HEK293 (cell line): ENCODE results near the gene ING1.

ENCODE experiments used
- CTCF ChIA-PET: fragments of 350-600 bp; formaldehyde crosslinking; extraction: SDS; loops from one replicate; lab custom pipeline; 2021; ENCODE audit warnings: antibody characterized with exemption; lab: Yijun Ruan, JAX
- POLR2A ChIA-PET: fragments of 300-600 bp; formaldehyde crosslinking; extraction: SDS; loops from one replicate; lab custom pipeline; 2020; ENCODE audit warnings: antibody characterized with exemption, inconsistent platforms; lab: Yijun Ruan, JAX
- H3K27ac ChIP-seq: fragments of 200-500 bp; sonication (Bioruptor generic); 2 replicates; pipeline ENCODE4 v1.5.1; 2014; ENCODE audit warnings: low read depth, low read length, control low read depth, inconsistent platforms; ENCODE audit errors: extremely low read depth
- H3K36me3 ChIP-seq, 2 experiments: fragments of 200-500 bp in 1 of 2; sonication (Bioruptor generic) in 1 of 2; 1 replicate in 1 of 2; 2 replicates in 1 of 2; pipeline ENCODE4 v1.5.1; 2014 to 2017; ENCODE audit warnings: inconsistent platforms in 2 of 2, low read length in 2 of 2; ENCODE audit not compliant: control insufficient read depth in 2 of 2, insufficient read depth in 1 of 2
- H3K4me1 ChIP-seq: fragments of 200-500 bp; sonication (Bioruptor generic); 2 replicates; pipeline ENCODE4 v1.5.1; 2014; ENCODE audit warnings: mild to moderate bottlenecking, low read length, inconsistent platforms; ENCODE audit not compliant: control insufficient read depth, insufficient read depth
- H3K4me3 ChIP-seq: 2 replicates; pipeline ENCODE4 v1.5.1; 2011; ENCODE audit warnings: low read depth, mild to moderate bottlenecking, control low read depth, low read length, moderate library complexity
- H3K9me3 ChIP-seq: fragments of 200-500 bp; sonication (Bioruptor generic); 2 replicates; pipeline ENCODE4 v1.5.1; 2014; ENCODE audit warnings: low read depth, low read length, inconsistent platforms; ENCODE audit not compliant: control insufficient read depth, insufficient read depth
- CTCF ChIP-seq: fragments of 450-650 bp; formaldehyde crosslinking; IDR thresholded peaks from 2 replicates; pipeline ENCODE4 v1.5.1; 2016; ENCODE audit warnings: missing biosample characterization, missing genetic modification characterization
- EGR2 ChIP-seq: fragments of 450-650 bp; formaldehyde crosslinking; IDR thresholded peaks from 2 replicates; pipeline ENCODE4 v1.5.1; 2016; ENCODE audit warnings: low read depth, missing biosample characterization, missing genetic modification characterization
- SP3 ChIP-seq: fragments of 450-650 bp; formaldehyde crosslinking; IDR thresholded peaks from 2 replicates; pipeline ENCODE4 v1.5.1; 2016; ENCODE audit warnings: missing biosample characterization, missing genetic modification characterization
- YY2 ChIP-seq: fragments of 450-650 bp; formaldehyde crosslinking; IDR thresholded peaks from 2 replicates; pipeline ENCODE4 v1.5.1; 2016; ENCODE audit warnings: missing biosample characterization, missing genetic modification characterization
- ZBTB48 ChIP-seq: fragments of 450-650 bp; formaldehyde crosslinking; IDR thresholded peaks from 2 replicates; pipeline ENCODE4 v1.5.1; 2016; ENCODE audit warnings: missing biosample characterization, missing genetic modification characterization
- ZBTB6 ChIP-seq: fragments of 450-650 bp; formaldehyde crosslinking; IDR thresholded peaks from 2 replicates; pipeline ENCODE4 v1.5.1; 2017; ENCODE audit warnings: missing biosample characterization, missing genetic modification characterization
- ZFP41 ChIP-seq: fragments of 450-650 bp; formaldehyde crosslinking; IDR thresholded peaks from 2 replicates; pipeline ENCODE4 v1.5.1; 2016; ENCODE audit warnings: missing biosample characterization, missing genetic modification characterization, borderline replicate concordance
- ZNF19 ChIP-seq: fragments of 450-650 bp; formaldehyde crosslinking; IDR thresholded peaks from 2 replicates; pipeline ENCODE4; 2016; ENCODE audit warnings: missing biosample characterization, missing genetic modification characterization, low read depth
- ZNF221 ChIP-seq: fragments of 450-650 bp; formaldehyde crosslinking; IDR thresholded peaks from 2 replicates; pipeline ENCODE4 v1.5.1; 2017; ENCODE audit warnings: missing biosample characterization, missing genetic modification characterization, borderline replicate concordance
- ZNF239 ChIP-seq: fragments of 450-650 bp; formaldehyde crosslinking; IDR thresholded peaks from 2 replicates; pipeline ENCODE4 v1.5.1; 2016; ENCODE audit warnings: missing biosample characterization, missing genetic modification characterization
- ZNF311 ChIP-seq: fragments of 450-650 bp; formaldehyde crosslinking; IDR thresholded peaks from 2 replicates; pipeline ENCODE4 v1.5.1; 2017; ENCODE audit warnings: missing biosample characterization, missing genetic modification characterization, borderline replicate concordance
- ZNF510 ChIP-seq: fragments of 450-650 bp; formaldehyde crosslinking; IDR thresholded peaks from 2 replicates; pipeline ENCODE4 v1.5.1; 2018; ENCODE audit warnings: mild to moderate bottlenecking, missing genetic modification characterization, missing biosample characterization; ENCODE audit not compliant: insufficient replicate concordance
- ZNF514 ChIP-seq: fragments of 450-650 bp; formaldehyde crosslinking; IDR thresholded peaks from 2 replicates; pipeline ENCODE4 v1.5.1; 2016; ENCODE audit warnings: missing biosample characterization, missing genetic modification characterization
- ZNF529 ChIP-seq: fragments of 450-650 bp; formaldehyde crosslinking; IDR thresholded peaks from 2 replicates; pipeline ENCODE4 v1.5.1; 2017; ENCODE audit warnings: missing genetic modification characterization, missing biosample characterization; ENCODE audit not compliant: insufficient replicate concordance
- ZNF558 ChIP-seq: fragments of 450-650 bp; formaldehyde crosslinking; IDR thresholded peaks from 2 replicates; pipeline ENCODE4 v1.5.1; 2016; ENCODE audit warnings: missing biosample characterization, missing genetic modification characterization
- ZNF560 ChIP-seq: fragments of 450-650 bp; formaldehyde crosslinking; IDR thresholded peaks from 2 replicates; pipeline ENCODE4 v1.5.1; 2017; ENCODE audit warnings: missing biosample characterization, missing genetic modification characterization, borderline replicate concordance
- ZNF645 ChIP-seq: fragments of 450-650 bp; formaldehyde crosslinking; IDR thresholded peaks from 2 replicates; pipeline ENCODE4; 2016; ENCODE audit warnings: missing biosample characterization, missing genetic modification characterization
- ZNF664 ChIP-seq: fragments of 450-650 bp; formaldehyde crosslinking; IDR thresholded peaks from 2 replicates; pipeline ENCODE4 v1.5.1; 2016; ENCODE audit warnings: missing biosample characterization, missing genetic modification characterization
- ZNF830 ChIP-seq: fragments of 450-650 bp; IDR thresholded peaks from 2 replicates; pipeline ENCODE4 v1.5.0; 2018; ENCODE audit warnings: missing biosample characterization, missing genetic modification characterization, low read depth, mild to moderate bottlenecking, moderate library complexity
- TF ChIP-seq, protein P1 (sequence below): fragments of 450-650 bp; formaldehyde crosslinking; IDR thresholded peaks from 2 replicates; pipeline ENCODE4 v1.5.1; 2017; ENCODE audit warnings: missing biosample characterization, mild to moderate bottlenecking, missing genetic modification characterization, moderate library complexity
- TF ChIP-seq, protein P2 (sequence below): fragments of 450-650 bp; formaldehyde crosslinking; IDR thresholded peaks from 2 replicates; pipeline ENCODE4 v1.5.0; 2017; ENCODE audit warnings: missing biosample characterization, missing genetic modification characterization, borderline replicate concordance
- TF ChIP-seq, protein P3 (sequence below): IDR thresholded peaks from 2 replicates; pipeline ENCODE4 v1.6.1; 2011; ENCODE audit warnings: mild to moderate bottlenecking, low read depth, low read length, borderline replicate concordance

The ING1 gene

DNA sequence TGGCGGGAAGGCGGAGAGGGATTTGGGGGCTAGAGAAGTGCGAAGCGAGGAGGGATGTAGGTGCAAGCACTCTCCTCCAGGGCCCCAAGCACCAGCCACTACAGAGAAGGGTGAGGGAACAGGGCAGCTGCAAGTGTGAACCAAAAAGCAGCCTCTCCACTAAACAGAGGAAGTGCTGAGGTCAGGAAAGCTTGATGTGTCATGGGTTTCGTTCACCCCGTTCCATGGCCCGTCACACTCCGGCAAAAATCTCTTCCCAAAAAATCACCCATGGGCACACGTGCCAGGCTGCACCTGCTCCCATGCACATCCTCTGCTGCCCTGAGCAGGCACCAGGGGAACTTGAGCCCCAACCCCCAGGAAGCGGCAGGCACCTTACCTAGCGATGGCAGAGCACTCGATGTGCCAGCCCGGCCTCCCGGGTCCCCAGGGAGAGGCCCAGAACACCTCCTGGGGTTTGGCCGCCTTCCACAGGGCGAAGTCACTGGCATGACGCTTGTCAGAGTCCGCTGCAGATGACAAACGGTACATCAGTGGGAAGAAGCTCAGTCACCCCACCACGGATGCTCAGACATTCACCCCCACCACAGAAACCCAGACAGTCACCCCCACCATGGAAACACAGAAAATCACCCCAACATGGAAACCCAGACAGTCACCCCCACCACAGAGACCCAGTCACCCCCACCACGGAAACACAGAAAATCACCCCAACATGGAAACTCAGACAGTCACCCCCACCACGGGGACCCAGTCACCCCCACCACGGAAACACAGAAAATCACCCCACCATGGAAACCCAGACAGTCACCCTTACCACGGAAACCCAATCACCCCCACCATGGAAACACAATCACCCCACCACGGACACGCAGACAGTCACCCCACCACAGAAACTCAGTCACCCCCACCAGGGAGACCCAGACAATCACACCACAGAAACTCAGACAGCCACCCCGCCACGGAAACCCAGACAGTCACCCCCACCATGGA lies 36.6 kb upstream of the ING1 start:
- no peak overlapping the region for H3K4me3 ChIP-seq
- CTCF ChIA-PET: interaction anchor here (0.6 kb wide), 1 partner anchor 407 kb away, joined by 3 read pairs; no protein-coding TSS in a partner anchor
- H3K27ac ChIP-seq: no peak overlapping the region
- H3K36me3 ChIP-seq: peaks cover 0 to 49% of the 10 kb centered on the region in 2 experiments; a peak in 2 of 3 replicates
- TF ChIP-seq ZNF239 (tag by site-specific recombination) (no peak), ZNF645 (no peak), ZNF529 (tag by site-specific recombination) (no peak)
- no peaks in the 10 kb centered on the region for H3K9me3 ChIP-seq
- POLR2A ChIA-PET: no interaction called here
- H3K4me1 ChIP-seq: no peaks in the 10 kb centered on the region

DNA sequence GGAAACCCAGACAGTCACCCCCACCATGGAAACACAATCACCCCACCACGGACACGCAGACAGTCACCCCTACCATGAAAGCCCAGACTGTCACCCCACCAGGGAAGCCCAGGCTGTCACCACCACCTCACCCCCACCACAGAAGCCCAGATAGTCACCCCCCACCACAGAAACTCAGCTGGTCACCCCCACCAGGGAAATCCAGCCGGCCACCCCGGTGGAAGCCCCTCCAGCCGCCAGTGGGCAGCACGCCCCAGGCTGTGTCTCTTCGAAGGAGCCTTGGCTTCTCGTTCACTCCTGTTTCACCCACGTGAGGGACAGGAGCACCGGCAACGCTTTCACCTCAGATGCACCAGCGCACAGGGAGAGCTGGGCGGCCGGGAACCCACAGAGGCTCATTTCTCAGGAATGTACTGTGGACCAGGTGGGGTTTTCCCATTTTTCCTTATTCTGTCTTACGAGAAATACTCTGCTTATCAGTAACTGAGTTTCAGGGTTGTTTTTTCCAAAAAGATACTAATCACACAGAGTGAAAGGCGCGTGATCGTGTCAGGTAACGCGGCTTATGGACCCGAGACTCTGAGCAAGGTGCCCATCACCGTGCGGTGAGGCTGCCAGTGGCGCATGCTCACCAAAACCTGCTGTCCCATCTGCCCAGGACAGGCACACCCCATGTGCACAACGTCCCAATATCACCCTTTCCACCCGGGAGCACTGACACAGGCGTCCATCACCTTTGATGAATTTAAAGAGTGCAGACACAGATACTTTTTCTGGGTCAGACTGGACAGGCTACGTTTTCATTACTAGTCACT lies 35.6 kb upstream of the ING1 start:
- peaks cover 0 to 60% of the 10 kb centered on the region in 2 experiments; a peak in 2 of 3 replicates for H3K36me3 ChIP-seq
- TF ChIP-seq ZFP41 (tag by site-specific recombination): no peak
- TF ChIP-seq, protein P1, sequence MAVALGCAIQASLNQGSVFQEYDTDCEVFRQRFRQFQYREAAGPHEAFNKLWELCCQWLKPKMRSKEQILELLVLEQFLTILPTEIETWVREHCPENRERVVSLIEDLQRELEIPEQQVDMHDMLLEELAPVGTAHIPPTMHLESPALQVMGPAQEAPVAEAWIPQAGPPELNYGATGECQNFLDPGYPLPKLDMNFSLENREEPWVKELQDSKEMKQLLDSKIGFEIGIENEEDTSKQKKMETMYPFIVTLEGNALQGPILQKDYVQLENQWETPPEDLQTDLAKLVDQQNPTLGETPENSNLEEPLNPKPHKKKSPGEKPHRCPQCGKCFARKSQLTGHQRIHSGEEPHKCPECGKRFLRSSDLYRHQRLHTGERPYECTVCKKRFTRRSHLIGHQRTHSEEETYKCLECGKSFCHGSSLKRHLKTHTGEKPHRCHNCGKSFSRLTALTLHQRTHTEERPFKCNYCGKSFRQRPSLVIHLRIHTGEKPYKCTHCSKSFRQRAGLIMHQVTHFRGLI: no peak
- no peak for TF ChIP-seq ZNF311 (tag by site-specific recombination)
- TF ChIP-seq ZNF221 (tag by site-specific recombination): no peak
- no peak for TF ChIP-seq YY2
- TF ChIP-seq ZNF510 (tag by site-specific recombination): no peak
- no peak for TF ChIP-seq ZNF558
- no peak for TF ChIP-seq CTCF
- TF ChIP-seq ZNF514 (tag by site-specific recombination): no peak
- TF ChIP-seq ZNF560 (tag by site-specific recombination): no peak
- TF ChIP-seq ZBTB48 (tag by site-specific recombination): no peak
- no peak for TF ChIP-seq ZNF19 (tag by site-specific recombination)
- no peak for TF ChIP-seq ZNF664 (tag by site-specific recombination)
- TF ChIP-seq ZNF830 (tag by site-specific recombination): no peak
- TF ChIP-seq, protein P2, sequence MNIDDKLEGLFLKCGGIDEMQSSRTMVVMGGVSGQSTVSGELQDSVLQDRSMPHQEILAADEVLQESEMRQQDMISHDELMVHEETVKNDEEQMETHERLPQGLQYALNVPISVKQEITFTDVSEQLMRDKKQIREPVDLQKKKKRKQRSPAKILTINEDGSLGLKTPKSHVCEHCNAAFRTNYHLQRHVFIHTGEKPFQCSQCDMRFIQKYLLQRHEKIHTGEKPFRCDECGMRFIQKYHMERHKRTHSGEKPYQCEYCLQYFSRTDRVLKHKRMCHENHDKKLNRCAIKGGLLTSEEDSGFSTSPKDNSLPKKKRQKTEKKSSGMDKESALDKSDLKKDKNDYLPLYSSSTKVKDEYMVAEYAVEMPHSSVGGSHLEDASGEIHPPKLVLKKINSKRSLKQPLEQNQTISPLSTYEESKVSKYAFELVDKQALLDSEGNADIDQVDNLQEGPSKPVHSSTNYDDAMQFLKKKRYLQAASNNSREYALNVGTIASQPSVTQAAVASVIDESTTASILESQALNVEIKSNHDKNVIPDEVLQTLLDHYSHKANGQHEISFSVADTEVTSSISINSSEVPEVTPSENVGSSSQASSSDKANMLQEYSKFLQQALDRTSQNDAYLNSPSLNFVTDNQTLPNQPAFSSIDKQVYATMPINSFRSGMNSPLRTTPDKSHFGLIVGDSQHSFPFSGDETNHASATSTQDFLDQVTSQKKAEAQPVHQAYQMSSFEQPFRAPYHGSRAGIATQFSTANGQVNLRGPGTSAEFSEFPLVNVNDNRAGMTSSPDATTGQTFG (tag by site-specific recombination): no peak
- TF ChIP-seq, protein P3, sequence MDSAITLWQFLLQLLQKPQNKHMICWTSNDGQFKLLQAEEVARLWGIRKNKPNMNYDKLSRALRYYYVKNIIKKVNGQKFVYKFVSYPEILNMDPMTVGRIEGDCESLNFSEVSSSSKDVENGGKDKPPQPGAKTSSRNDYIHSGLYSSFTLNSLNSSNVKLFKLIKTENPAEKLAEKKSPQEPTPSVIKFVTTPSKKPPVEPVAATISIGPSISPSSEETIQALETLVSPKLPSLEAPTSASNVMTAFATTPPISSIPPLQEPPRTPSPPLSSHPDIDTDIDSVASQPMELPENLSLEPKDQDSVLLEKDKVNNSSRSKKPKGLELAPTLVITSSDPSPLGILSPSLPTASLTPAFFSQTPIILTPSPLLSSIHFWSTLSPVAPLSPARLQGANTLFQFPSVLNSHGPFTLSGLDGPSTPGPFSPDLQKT: no peak
- no peak for TF ChIP-seq ZBTB6 (tag by site-specific recombination)
- TF ChIP-seq SP3: no peak
- no peak for TF ChIP-seq EGR2
- no peak overlapping the region for H3K27ac ChIP-seq
- ChIA-PET POLR2A (no interaction called here), CTCF (no interaction called here)
- H3K9me3 ChIP-seq: no peaks in the 10 kb centered on the region
- H3K4me3 ChIP-seq: no peak overlapping the region
- no peaks in the 10 kb centered on the region for H3K4me1 ChIP-seq
